GM18951 (cell line): Measurements from ENCODE around the gene NCLN.
"Not testable (repeated sequence)": the region's sequence is repeated elsewhere in the genome, so short reads cannot be mapped to it uniquely, and the experiment has no call there.

Experiments
- POLR2A ChIP-seq: IDR thresholded peaks from 4 replicates; pipeline ENCODE4 v1.6.1; 2011; ENCODE audit warnings: mild to moderate bottlenecking; ENCODE audit not compliant: insufficient read length, insufficient read depth; ENCODE audit errors: extremely low read depth
- in situ Hi-C: fragments of 300-500 bp; cut with MboI; formaldehyde crosslinking; loops from one replicate; pipeline ENCODE4 v1.12.0; 2022; ENCODE audit warnings: low sequenced_read_pairs, mixed read lengths, inconsistent platforms; ENCODE audit not compliant: unreplicated experiment

NCLN gene

DNA sequence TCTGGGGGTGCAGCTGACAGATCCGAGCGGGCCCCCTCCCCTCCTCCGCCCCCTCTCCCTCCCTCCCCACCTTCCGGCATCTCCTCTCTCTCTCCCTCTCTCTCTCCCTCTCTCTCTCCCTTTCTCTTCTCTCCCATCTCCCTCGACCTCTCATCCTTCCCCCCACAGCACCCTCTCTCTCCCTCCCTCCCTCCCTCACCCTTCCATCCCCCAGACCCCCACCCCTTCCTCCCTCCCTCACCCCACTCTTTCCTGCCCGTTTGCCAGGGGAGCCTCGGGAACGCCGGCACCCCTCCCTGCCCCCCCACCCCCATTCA is 39.4 kb downstream of the NCLN start:
- no peak for TF ChIP-seq POLR2A
- in situ Hi-C loops = no loop called here

DNA sequence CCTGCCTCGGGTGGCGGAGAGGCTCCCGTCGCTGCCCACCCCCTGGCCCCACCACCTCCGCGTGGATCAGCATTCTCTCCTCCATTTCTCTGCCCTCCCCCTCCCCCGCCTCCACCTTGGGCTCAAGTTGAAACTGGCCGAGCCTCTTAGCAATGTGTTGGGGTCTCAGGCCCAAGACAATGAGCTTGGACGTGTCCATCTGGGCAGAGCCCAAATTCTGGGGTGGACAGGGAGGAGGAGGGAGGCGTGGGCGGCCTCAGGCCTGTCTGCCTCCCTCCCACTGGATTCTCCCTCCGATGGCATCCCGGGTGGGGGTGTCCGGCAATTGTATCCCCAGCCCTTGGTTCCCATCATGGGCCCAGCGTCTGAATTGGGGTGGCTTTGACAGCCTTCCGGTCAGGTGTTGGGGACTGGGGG is 40.0 kb downstream of the NCLN start:
- in situ Hi-C loops = no loop called here
- no peak for TF ChIP-seq POLR2A

GRCh38 chr19:3227054-3227626 is 41.4 kb downstream of the NCLN start:
- in situ Hi-C loops = no loop called here
- no peak for TF ChIP-seq POLR2A

DNA sequence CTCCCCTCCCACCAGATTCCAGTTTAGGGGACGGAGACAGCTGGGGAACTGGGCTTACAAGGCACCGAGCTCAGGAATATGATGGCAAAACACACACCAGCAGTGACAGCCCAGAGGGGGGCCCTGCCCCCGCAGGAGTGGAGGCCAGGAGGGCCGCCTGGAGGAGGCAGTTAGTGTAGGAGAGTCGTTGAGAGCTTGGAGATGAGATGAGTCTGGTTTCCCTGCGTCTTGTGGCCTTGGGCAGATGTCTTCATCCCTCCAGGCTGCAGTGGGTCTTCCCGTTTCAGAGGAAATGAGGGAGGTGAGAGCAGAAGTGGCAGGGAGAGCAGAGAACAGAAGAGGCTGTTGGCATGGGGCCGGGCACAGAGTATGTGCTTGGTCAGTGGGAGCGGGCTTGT is 43.6 kb downstream of the NCLN start:
- no peak for TF ChIP-seq POLR2A
- in situ Hi-C loops = no loop called here

GRCh38 chr19:3229888-3230496 is 44.3 kb downstream of the NCLN start:
- in situ Hi-C loops = no loop called here

GRCh38 chr19:3231288-3231687 is 45.6 kb downstream of the NCLN start:
- TF ChIP-seq POLR2A = no peak
- in situ Hi-C loops = no loop called here

More at GRCh38 chr19:3229888-3230496, 44.3 kb downstream of the NCLN start:
- no peak for TF ChIP-seq POLR2A

GRCh38 chr19:3233116-3233515 is 47.4 kb downstream of the NCLN start:
- in situ Hi-C loops = no loop called here
- TF ChIP-seq POLR2A = no peak

DNA sequence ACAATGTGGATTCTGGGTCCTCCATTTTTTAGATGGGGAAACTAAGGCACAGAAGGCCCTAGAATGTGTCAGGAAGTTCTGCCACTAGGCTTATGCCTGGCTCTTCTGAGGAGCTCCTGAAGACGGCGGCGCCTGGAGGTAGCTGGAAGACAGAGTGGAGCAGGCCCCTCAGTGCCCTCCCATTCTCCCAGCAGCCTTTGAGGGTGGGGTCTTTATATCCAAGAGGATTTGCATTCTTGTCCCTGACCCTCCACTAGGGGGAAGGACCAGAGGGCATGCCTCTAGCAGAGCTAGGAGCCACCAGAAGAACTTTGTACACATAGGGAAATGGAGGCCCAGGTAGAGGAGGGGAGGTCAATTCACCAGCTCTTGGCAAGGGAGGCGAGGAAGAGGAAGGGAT is 48.1 kb downstream of the NCLN start:
- no peak for TF ChIP-seq POLR2A
- in situ Hi-C loops = no loop called here

- in situ Hi-C loops = no loop called here
- TF ChIP-seq POLR2A = no peak
Observed at GRCh38 chr19:3234800-3235199, 49.1 kb downstream of the NCLN start.

DNA sequence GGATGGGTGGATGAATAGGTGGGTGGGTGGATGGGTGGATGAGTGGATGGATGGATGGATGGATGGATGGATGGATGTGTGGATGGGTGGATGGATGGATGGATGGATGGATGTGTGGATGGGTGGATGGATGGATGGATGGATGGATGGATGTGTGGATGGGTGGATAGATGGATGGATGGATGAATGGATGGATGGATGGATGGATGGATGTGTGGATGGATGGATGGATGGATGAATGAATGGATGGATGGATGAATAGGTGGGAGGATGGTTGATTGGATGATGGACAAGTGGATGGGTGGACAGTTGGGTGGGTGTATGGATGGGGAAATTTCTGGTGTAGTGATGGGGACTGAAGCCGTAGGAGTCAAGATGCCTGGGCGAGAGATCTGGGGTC is 49.9 kb downstream of the NCLN start:
- in situ Hi-C loops = not testable (repeated sequence)

GRCh38 chr19:3236272-3236671 is 50.5 kb downstream of the NCLN start:
- in situ Hi-C loops = no loop called here
- no peak for TF ChIP-seq POLR2A

- in situ Hi-C loops = no loop called here
- TF ChIP-seq POLR2A = no peak
Observed at GRCh38 chr19:3238066-3238561, 52.4 kb downstream of the NCLN start.

DNA sequence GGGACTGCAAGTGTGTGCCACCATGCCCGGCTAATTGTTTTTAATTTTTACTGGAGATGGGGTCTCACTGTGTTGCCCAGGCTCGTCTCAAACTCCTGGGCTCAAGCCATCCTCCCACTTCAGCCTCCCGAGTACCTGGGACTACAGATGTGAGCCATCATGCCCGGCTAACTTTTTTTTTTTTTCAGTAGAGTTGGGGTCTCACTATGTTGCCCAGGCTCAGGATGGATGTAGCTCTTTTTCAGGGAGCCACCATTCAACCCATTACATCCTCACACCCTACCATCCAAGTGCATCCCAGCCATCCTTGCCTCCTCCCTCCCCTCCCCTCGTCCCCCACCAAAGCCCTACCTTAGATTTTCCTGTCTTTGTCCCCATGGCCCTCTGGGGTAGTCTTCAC is 53.6 kb downstream of the NCLN start:
- no peak for TF ChIP-seq POLR2A
- in situ Hi-C loops = no loop called here

DNA sequence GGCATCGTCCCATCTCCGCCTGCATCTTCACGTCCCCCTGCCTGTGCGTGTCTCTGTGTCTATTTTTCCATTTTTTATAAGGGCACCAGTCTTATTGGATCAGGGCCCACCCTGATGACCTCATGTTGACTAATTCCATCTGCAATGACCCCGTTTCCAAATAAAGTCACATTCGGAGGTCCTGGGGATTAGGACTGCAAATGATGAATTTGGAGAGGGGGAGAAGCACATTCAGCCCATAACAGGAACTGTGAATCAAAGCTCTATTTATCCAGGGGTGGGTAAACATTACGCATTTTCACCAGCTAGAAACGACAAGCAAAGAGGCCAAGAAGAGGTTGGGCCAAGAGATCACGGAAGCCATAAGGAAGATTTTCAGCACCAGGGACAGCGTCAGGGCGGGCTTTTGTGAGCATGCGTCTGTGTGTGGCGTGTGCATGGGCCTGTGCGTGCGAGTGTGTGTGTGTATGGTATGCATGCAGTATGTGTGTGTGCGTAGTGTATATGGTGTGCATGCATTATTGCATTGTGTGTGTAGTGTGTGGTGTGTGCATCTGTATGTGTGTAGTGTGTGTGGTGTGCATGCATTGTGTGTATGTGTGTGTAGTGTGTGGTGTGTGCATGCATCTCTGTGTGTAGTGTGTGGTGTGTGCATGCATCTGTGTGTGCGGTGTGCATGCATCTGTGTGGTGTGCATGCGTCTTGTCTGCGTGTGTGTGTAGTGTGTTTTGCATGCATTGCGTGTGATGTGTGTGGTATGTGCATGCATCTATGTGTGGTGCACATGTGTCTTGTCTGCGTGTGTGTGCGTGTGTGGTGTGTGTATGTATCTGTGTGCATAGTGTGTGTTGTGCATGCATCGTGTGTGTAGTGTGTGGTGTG is 58.3 kb downstream of the NCLN start:
- TF ChIP-seq POLR2A = no peak
- in situ Hi-C loops = no loop called here
